DND-41 (cell line): ENCODE measurements around the gene PPP1R3A.

Source experiments
- CTCF ChIP-seq: IDR thresholded peaks from 2 replicates; pipeline ENCODE4 v1.5.1; 2012; ENCODE audit warnings: borderline replicate concordance, low read length, moderate library complexity, mild to moderate bottlenecking; ENCODE audit not compliant: poor library complexity, severe bottlenecking; ENCODE audit errors: extremely low read depth
- EZH2 ChIP-seq: IDR thresholded peaks from 3 replicates; pipeline ENCODE4 v1.6.1; 2012; ENCODE audit warnings: borderline replicate concordance, low read depth, mild to moderate bottlenecking, moderate library complexity, low read length, inconsistent platforms; ENCODE audit not compliant: severe bottlenecking

GRCh38 chr7:113828581-113828980 lies 90.2 kb downstream of the PPP1R3A start:
- no peak for TF ChIP-seq CTCF
- no peak for TF ChIP-seq EZH2
